GM19328 (cell line): ENCODE measurements around the gene TBC1D22A.
"Not testable (repeated sequence)": the region's sequence is repeated elsewhere in the genome, so short reads cannot be mapped to it uniquely, and the experiment has no call there.

Source experiments
- ATAC-seq: cut with Tn5 transposase; IDR thresholded peaks from one replicate; pipeline ENCODE4 v1.9.1; 2021; ENCODE audit warnings: mild to moderate bottlenecking, moderate library complexity; ENCODE audit not compliant: unreplicated experiment

TBC1D22A gene

DNA sequence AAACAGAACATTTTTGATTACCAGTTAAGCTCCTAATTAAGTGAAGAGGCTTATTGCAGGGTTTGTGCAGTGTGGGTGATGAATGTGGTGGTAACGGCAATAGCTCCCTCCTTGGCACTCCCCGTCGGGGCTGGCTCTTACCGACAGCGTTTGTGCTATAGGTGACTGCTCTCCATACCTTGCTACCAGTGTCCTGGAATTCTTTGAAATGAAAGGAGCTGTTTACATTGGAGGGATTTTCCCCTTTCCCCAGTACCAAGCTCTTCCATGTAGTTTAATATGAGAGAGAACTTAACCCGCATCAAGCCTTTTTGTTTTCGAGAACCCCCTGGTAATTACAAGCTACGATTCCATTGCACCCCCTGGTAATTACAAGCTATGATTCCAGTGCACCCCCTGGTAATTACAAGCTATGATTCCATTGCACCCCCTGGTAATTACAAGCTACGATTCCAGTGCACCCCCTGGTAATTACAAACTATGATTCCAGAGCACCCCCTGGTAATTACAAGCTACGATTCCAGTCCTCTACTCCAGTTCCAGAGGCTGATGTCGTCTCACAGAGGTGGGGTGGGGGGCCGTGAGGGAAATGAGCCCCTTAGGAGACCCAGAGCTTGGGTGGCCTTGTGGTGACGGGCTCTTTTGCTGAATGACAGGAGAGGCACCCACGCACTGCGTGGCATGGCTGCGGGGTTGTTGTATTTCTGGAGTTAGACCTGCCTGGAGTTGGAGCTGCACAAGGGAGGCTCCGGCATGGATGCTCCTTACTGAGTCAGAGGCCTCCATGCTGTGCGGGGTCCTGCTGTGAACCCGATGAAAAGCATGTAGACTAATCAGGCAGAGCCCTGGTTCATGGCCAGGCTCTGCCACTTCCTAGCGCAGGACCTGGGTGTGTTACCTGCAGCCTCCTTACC lies 205.3 kb downstream of the TBC1D22A start:
- no peak for ATAC-seq

DNA sequence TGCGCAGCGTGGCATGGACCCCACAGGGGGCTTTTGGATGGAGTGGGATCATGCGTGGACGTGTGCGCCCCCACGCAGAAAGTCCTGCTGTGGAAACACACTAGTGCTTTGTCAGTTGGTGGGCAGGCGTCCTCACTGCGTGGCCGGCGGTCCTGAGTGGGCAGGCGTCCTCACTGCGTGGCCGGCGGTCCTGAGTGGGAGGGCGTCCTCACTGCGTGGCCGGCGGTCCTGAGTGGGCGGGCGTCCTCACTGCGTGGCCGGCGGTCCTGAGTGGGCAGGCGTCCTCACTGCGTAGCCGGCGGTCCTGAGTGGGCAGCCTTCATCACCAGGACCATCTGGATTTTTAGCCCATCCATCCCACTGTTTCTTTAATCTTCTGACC lies 205.9 kb downstream of the TBC1D22A start:
- ATAC-seq, result no peak

DNA sequence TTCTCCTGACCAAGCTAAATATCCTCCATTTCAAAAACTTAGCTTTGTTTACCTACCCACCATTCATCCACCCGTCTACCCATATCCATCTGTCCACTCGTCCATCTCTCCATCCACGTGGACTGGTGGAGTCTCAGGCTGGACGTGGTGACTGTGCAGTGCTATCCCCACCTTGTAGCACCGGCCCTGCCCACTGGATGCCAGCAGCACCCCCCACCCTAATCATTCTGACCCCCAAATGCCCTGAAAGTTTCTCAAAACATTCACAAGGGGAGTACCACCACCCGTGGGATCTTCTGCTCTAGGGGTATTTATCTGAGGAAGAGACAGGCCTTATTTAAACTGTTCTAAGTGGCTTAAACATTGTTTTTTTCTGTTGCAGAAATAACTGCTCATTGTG lies 206.4 kb downstream of the TBC1D22A start:
- ATAC-seq, result no peak

DNA sequence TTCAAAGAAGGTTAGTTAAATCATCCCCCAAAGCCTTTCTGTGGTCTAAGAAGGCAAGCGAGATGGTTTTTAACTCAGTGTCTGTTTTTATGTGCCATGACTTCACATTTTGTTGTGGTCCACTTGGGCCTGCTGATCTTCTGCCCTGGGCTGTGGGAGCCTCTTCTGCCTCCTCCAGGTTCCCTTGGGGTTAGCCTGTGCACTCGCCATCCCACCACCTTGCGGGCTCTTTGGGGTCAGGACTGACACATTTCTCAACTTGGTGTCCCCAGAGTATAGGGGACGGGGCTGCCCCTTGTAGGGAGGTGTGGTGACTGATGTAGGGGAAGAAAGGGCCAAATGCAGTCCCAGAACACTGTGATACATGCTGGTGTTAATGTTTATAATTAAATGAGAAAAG lies 207.0 kb downstream of the TBC1D22A start:
- no peak for ATAC-seq

GRCh38 chr22:46969961-46970360 lies 207.5 kb downstream of the TBC1D22A start:
- no peak for ATAC-seq

GRCh38 chr22:46970411-46971098 lies 208.1 kb downstream of the TBC1D22A start:
- no peak for ATAC-seq

- ATAC-seq, result no peak
Measured at GRCh38 chr22:46971099-46971763, 208.8 kb downstream of the TBC1D22A start.

GRCh38 chr22:46971764-46972125 lies 209.3 kb downstream of the TBC1D22A start:
- no peak for ATAC-seq

DNA sequence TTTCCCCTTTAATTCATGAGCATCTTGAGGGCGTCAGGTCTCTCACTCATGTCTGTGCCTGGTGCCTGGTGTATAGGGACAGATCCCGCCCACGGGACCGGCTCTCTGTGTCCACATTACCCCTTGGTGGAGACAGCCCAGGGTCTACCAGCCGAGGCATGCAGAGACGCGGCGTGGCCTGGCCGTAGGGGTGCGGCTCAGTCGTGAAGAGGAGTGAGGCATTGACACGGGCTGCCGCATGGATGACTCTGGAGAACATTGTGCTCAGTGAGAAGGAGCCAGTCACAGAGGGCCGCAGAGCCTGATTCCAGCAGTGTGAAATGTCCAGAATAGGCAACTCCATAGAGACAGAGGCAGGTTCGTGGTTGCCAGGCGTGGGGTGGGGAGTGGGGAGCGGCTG lies 209.8 kb downstream of the TBC1D22A start:
- no peak for ATAC-seq

DNA sequence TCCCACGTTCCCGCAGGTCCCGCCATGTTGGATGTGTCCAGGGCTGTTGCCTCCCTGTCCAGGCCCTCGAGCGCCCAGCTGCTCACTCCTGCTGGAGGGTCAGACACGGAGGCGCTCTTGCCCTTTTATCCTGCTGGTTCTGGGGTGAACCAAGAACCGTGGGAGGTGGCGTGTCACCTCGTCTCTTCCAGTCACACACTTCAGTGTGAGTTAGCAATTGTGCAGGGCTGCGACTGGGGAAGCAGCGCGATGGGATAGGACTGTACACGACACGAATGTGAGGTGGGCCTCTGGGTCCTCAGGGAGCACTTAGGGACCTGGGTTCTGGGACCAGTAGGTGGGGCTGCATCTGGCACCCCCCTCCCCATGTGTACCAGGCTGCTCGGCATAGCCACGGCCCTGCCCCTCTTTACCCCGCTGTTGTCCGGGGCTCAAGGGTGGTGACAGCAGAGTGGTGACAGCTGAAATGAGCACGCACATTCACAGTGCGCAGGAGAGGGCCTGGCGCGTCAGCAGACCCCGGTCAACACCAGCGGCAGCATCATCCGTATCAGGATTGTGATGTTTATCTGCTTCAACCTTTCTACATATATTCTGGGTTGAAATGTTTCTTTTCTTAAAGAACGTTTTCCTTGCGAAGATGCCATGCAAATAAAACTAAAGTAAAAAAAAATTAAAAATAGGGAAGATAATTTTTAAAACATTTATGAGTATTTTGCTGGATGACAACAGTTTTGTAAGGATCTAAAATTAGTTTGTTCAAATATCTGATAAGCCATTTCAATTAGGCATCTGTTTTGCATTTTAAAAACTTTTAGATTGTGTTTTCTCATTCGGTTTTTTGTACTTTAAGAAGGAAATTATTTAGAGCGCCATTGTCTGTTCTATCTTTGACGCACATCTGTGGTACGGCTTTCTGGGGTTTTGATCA lies 210.7 kb downstream of the TBC1D22A start:
- ATAC-seq, result no peak

- no peak for ATAC-seq
Measured at GRCh38 chr22:46974077-46974476, 211.6 kb downstream of the TBC1D22A start.

DNA sequence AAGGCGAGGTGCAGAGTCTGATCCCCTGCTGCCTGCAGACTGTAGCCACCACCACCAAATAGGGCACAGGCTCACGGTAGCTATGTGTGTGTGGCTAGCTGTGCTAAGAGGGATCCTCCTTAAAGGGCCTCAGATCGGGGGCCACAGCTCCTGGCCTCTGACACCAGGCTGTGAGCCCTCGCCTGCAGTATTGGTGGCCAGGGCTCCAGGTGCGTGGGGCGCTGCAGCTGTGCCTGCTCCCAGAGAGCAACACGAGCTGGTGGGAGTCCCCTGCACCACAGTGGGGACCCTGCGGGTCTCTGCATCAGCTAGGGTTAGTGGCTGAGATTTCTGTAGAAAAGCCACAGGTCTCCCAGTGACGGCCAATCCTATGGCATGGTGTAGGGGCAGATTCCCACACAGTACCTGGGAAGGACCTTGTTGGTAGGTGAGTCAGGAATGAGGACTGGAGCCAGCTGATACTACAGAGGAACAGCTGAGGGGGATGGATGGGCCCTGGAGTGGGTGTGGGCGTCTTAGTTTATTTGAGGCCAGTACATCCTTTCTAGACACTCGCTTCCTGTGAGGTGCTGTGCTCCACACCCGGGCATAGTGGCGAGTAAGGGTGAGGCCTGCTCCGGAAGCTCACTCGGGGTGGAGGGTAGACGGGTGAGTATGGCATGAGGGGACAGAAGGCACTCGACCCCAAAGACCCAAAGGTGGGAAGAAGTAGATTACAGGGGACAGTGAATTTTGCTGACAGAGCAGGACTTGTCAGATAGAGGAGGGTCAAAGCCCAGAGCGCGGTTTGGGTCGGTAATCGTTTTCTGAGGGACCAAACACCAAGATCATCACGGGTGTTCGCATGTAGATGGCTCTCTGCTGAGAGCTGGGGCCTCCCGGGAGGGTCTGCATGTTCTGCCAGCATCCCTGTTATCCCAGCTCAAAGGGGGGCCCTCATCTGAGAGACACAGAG lies 212.5 kb downstream of the TBC1D22A start:
- ATAC-seq, result no peak

- no peak for ATAC-seq
Measured at GRCh38 chr22:46976143-46976542, 213.7 kb downstream of the TBC1D22A start.

GRCh38 chr22:46976598-46976997 lies 214.1 kb downstream of the TBC1D22A start:
- ATAC-seq, result no peak

DNA sequence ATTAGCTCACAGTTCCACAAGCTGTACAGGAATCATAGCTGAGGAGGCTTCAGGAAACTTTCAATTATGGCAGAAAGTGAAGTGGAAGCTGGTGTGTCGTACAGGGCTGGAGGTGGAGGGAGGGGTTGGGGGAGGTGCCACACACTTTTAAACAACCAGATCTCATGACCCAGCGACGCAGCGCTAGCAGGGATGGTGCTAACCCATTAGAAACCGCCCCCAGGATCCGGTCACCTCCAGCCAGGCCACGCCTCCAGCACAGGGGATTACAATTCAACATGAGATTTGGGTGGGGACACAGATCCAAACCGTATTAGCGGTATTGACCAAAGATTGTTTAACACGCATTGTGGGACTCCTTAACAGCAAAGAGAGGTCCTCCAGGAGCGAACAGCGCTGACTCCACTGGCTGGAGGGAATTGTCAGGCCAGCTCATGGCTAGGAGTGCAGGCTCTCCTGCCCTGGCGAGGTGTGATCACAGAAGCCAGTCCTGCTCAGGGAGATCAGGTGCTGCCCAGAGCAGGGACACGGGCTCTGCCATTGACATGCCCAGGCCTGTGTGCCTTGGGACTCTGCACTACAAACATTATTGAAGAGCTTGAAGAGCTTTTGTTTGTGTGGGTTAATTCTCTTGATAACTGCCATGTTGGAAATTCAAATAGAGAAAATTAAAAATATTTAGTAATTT lies 215.3 kb downstream of the TBC1D22A start:
- ATAC-seq, result no peak

DNA sequence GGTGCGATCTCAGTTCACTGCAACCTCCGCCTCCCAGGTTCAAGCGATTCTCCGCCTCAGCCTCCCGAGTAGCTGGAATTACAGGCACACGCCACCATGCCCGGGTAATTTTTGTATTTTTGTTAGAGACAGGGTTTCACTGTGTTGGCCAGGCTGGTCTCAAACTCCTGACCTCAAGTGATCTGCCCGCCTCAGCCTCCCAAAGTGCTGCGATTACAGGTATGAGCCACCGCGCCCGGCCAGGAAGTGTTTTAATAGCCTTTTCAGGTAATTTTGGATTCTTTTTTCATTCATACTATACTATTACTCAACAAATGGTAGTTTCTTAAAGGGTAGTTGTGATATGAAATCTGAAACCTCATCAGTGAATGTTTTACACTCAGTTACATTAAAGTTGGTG lies 216.2 kb downstream of the TBC1D22A start:
- not testable (repeated sequence) for ATAC-seq

DNA sequence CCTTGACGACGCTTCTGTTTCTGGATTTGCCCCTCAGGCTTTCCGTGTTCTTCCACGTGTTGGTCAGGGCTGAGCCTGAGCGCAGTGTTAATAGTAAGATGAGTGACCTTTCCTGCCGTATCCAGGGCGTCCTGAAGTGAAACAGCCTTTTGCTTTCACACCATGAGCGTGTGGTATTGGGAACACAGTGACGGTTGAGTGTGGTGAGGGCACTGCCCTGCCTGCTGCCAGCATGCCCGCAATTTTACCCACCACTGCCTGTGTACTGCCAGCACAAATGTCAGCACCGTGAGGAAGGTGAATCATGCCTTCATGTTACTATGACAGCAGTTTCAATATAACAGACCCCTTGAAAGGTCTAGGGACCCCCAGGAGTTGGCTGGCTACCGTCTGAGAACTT lies 217.1 kb downstream of the TBC1D22A start:
- no peak for ATAC-seq

- ATAC-seq, result no peak
Measured at GRCh38 chr22:46980392-46980791, 217.9 kb downstream of the TBC1D22A start.

DNA sequence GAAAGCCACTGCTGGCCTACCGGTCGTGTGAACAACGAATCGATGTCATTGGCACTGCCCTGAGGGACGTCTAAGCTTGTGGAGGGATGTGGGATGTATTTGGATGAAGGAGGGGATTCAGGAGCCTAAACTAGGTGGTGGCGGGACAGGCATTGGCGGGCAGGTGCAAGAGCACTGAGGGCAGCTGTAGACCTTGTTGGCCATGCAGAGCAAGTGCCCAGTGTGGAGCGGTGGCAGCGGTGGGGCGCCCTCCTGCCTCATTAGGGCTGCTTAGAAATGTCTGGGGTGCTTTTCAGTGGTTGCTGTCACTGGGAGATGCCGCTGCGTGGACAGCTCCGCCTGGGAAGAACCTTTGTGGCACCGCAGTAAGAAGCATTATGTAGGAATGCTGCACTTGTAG lies 220.2 kb downstream of the TBC1D22A start:
- ATAC-seq, result no peak
